ENCODE measurements around the gene SPTLC2.

- TF ChIP-seq POLR2AphosphoS5 (IDR thresholded peaks at IDR 0.05; ENCODE audit: insufficient read depth in 1 of 2, low read depth in 1 of 2) (no peak), CTCF (IDR thresholded peaks at IDR 0.05) (no peak)
Measured at GRCh38 chr14:77541905-77542304, 74.5 kb downstream of the SPTLC2 start.
